Measurements from ENCODE around the gene FBXL13. TPM values are rescaled to one million over a fixed set of nuclear protein-coding genes. Genes with fewer than 3 reads are reported as not detected.

The FBXL13 gene
- total RNA-seq, 4 donors from 2014 or later = 0.40 to 0.95 (median 0.51) TPM

- no peaks in the 10 kb centered on the region for H3K9me3 ChIP-seq
- H3K4me3 ChIP-seq = no peak overlapping the region
- DNase-seq = no peak
- 84 to 89% methylated on average over 2 of the region's 2 CpGs for WGBS, 2 donors
- TF ChIP-seq CTCF (IDR thresholded peaks at IDR 0.05) (no peak), POLR2A (IDR thresholded peaks at IDR 0.05) (no peak)
- H3K4me1 ChIP-seq = peaks cover 0 to 22% (median 19%) of the 10 kb centered on the region in 3 donors
- H3K27me3 ChIP-seq = no peaks in the 10 kb centered on the region
- intact Hi-C loops (cut with DNase I) = no loop called here
- H3K36me3 ChIP-seq = no peaks in the 10 kb centered on the region
- no peak overlapping the region for H3K27ac ChIP-seq
Measured at GRCh38 chr7:102988088-102988487, 86.5 kb downstream of the FBXL13 start.

- DNase-seq = no peak
- Histone ChIP-seq H3K4me3 (no peak overlapping the region), H3K27ac (no peak overlapping the region), H3K9me3 (no peaks in the 10 kb centered on the region), H3K27me3 (no peaks in the 10 kb centered on the region), H3K4me1 (no peaks in the 10 kb centered on the region), H3K36me3 (no peaks in the 10 kb centered on the region)
- TF ChIP-seq CTCF (IDR thresholded peaks at IDR 0.05) (no peak), POLR2A (IDR thresholded peaks at IDR 0.05) (no peak)
- intact Hi-C loops (cut with DNase I) = no loop called here
Measured at GRCh38 chr7:102985176-102985783, 89.3 kb downstream of the FBXL13 start.

GRCh38 chr7:102983602-102984001 is 91.0 kb downstream of the FBXL13 start:
- TF ChIP-seq POLR2A (IDR thresholded peaks at IDR 0.05) = no peak
- no peak for TF ChIP-seq CTCF (IDR thresholded peaks at IDR 0.05)
- Histone ChIP-seq H3K9me3 (no peaks in the 10 kb centered on the region), H3K27ac (no peak overlapping the region), H3K4me3 (no peak overlapping the region), H3K27me3 (no peaks in the 10 kb centered on the region), H3K4me1 (no peaks in the 10 kb centered on the region), H3K36me3 (no peaks in the 10 kb centered on the region)
- intact Hi-C loops (cut with DNase I) = no loop called here
- DNase-seq = no peak
- WGBS, 2 donors = 79 to 82% methylated on average over 5 to 7 of the region's 7 CpGs

GRCh38 chr7:102982235-102982634 is 92.4 kb downstream of the FBXL13 start:
- Histone ChIP-seq H3K9me3 (no peaks in the 10 kb centered on the region), H3K4me1 (no peaks in the 10 kb centered on the region), H3K27me3 (no peaks in the 10 kb centered on the region), H3K27ac (no peak overlapping the region), H3K4me3 (no peak overlapping the region), H3K36me3 (no peaks in the 10 kb centered on the region)
- TF ChIP-seq CTCF (IDR thresholded peaks at IDR 0.05) = no peak
- 67 to 75% methylated on average over 1 of the region's 1 CpG for WGBS, 2 donors
- intact Hi-C loops (cut with DNase I) = no loop called here
- no peak for DNase-seq

DNA sequence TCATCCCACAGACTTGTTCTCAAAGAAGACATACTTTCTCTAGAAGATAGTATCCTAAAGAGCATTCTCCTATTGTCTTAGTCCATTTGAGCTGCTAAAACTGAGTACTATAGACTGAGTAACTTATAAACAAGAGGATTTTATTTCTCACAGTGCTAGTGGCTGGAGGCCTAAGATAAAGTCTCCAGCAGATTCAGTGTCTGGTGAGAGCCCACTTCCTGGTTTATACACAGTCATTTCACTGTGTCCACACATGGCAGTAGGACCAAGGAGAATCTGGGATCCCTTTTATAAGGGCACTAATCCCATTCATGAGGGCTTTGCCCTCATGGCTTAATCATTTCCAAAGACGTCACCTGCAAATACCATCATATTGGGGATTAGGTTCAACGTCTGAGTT is 93.1 kb downstream of the FBXL13 start:
- H3K27me3 ChIP-seq = no peaks in the 10 kb centered on the region
- WGBS, 2 donors = 60 to 95% methylated on average over 1 to 2 of the region's 2 CpGs
- TF ChIP-seq POLR2A (IDR thresholded peaks at IDR 0.05) (no peak), CTCF (IDR thresholded peaks at IDR 0.05) (no peak)
- H3K9me3 ChIP-seq = no peaks in the 10 kb centered on the region
- H3K36me3 ChIP-seq = no peaks in the 10 kb centered on the region
- intact Hi-C loops (cut with DNase I) = no loop called here
- no peak overlapping the region for H3K4me3 ChIP-seq
- no peak for DNase-seq
- no peak overlapping the region for H3K27ac ChIP-seq
- no peaks in the 10 kb centered on the region for H3K4me1 ChIP-seq
